Activated CD8-positive, alpha-beta T cell treated with anti-CD3 and anti-CD28 coated beads, Interleukin-2, amount 10 ng/mL, durations not matched to agents 7 days and 5 days (primary cell): Measurements from ENCODE around the gene SSRP1. TPM values are rescaled to one million over a fixed set of nuclear protein-coding genes. Genes with fewer than 3 reads are reported as not detected.
"Not testable (repeated sequence)": the region's sequence is repeated elsewhere in the genome, so short reads cannot be mapped to it uniquely, and the experiment has no call there.

ENCODE experiments used
- ATAC-seq: fragments of 150-1000 bp; cut with Tn5 transposase; one replicate; pipeline ENCODE4 v1.10.0; 2021; ENCODE audit warnings: moderate library complexity
- CTCF ChIA-PET: fragments of 350-600 bp; sonication (Branson Sonifier 250); formaldehyde crosslinking; loops from one replicate; lab custom pipeline; 2021; ENCODE audit warnings: antibody characterized with exemption; lab: Charles Lee
- POLR2A ChIA-PET: fragments of 350-600 bp; sonication (Branson Sonifier 250); formaldehyde crosslinking; loops from one replicate; lab custom pipeline; 2021; ENCODE audit warnings: antibody characterized with exemption; lab: Charles Lee
- DNase-seq: peaks from one replicate; pipeline ENCODE4 v3.0.0-alpha.2; 2020
- H3K27ac Mint-ChIP-seq: one replicate; pipeline ENCODE4 v1.8.0; 2021; ENCODE audit warnings: mild to moderate bottlenecking, mixed read lengths
- H3K27me3 Mint-ChIP-seq: one replicate; pipeline ENCODE4 v1.8.0; 2021; ENCODE audit warnings: low read depth, mixed read lengths
- H3K36me3 Mint-ChIP-seq: one replicate; pipeline ENCODE4 v1.8.0; 2021; ENCODE audit warnings: low read depth, mixed read lengths
- H3K4me1 Mint-ChIP-seq: one replicate; pipeline ENCODE4 v1.8.0; 2021; ENCODE audit warnings: low read depth, mixed read lengths
- H3K4me3 Mint-ChIP-seq: one replicate; pipeline ENCODE4 v1.8.0; 2021; ENCODE audit warnings: mild to moderate bottlenecking, mixed read lengths
- H3K9me3 Mint-ChIP-seq: one replicate; pipeline ENCODE4 v1.8.0; 2022; ENCODE audit warnings: mixed read lengths; ENCODE audit not compliant: insufficient read depth
- total RNA-seq, 2 experiments: library from RNA; stranded (reverse); gene quantifications; one replicate each; pipeline ENCODE4 v1.2.3, GENCODE V29; 2021

The SSRP1 gene
- total RNA-seq, 2 experiments from 2014 or later, result 185 to 191 TPM

DNA sequence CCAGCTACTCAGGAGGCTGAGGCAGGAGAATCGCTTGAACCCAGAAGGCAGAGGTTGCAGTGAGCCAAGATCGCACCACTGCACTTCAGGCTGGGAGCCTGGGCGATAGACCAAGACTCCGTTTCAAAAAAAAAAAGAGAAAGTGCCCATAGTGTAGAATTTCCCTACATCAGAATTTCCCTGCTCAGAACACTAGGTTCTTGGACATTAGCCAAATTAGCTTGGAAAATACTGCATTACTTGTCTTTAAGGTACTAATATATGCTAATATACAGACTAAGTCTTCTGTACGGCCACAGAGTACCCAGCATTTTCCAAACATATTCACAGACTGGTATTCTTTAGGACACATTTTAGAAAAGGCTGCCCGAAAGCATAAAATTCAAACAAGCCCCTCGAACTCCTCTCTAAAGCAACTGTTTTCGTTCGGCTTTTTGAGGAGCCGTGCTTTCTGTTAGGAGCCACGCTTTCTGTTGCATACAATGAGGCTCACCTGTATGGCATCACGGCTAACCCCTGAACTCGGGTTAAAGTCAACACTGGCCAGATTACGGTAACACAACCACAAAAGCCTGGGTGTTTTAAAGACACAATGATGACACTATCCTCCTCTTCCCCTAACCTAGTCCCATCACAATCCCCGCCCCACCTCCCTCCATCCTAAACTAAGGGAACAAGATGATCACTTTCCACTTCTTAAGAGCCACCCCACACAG, 29.4 kb downstream of the SSRP1 start:
- Mint-ChIP-seq H3K4me1 (peaks cover 12% of the 10 kb centered on the region), H3K9me3 (no peaks in the 10 kb centered on the region), H3K4me3 (no peak overlapping the region), H3K36me3 (peaks cover 5% of the 10 kb centered on the region), H3K27ac (no peak overlapping the region), H3K27me3 (no peaks in the 10 kb centered on the region)
- ChIA-PET POLR2A (no interaction called here), CTCF (interaction anchor here (0.6 kb wide), 1 partner anchor 56 kb away, joined by 3 read pairs; no protein-coding TSS in a partner anchor)
- ATAC-seq, result no peak
- DNase-seq, result no peak

DNA sequence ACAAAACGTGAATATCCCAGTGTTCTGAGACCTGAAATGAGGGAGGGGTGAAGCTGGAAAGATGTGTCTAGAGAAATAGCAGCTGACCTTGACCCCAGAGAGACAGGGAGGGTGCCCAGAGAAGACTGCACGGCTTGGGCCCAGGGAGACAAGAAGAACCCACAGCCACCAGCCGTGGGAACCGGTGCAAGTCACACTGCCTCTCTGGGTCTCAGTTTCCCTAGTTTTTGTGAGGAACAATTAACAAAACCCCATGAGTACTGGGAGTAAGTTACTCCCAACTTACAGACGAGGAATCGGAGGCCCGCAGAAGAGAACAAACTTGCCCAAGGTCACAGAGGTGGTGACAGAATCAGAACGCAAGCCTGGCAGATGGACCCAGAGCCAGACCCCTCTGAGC, 30.2 kb downstream of the SSRP1 start:
- Mint-ChIP-seq H3K27me3 (no peaks in the 10 kb centered on the region), H3K36me3 (peaks cover 13% of the 10 kb centered on the region), H3K27ac (no peak overlapping the region), H3K9me3 (no peaks in the 10 kb centered on the region), H3K4me1 (peaks cover 4% of the 10 kb centered on the region), H3K4me3 (no peak overlapping the region)
- DNase-seq, result no peak
- POLR2A ChIA-PET, result interaction anchor here (1.1 kb wide), 1 partner anchor 10 kb away, joined by 3 read pairs; no protein-coding TSS in a partner anchor
- CTCF ChIA-PET, result interaction anchor here (1.2 kb wide), 1 partner anchor 9 kb away, joined by 3 read pairs; no protein-coding TSS in a partner anchor
- ATAC-seq, result no peak

DNA sequence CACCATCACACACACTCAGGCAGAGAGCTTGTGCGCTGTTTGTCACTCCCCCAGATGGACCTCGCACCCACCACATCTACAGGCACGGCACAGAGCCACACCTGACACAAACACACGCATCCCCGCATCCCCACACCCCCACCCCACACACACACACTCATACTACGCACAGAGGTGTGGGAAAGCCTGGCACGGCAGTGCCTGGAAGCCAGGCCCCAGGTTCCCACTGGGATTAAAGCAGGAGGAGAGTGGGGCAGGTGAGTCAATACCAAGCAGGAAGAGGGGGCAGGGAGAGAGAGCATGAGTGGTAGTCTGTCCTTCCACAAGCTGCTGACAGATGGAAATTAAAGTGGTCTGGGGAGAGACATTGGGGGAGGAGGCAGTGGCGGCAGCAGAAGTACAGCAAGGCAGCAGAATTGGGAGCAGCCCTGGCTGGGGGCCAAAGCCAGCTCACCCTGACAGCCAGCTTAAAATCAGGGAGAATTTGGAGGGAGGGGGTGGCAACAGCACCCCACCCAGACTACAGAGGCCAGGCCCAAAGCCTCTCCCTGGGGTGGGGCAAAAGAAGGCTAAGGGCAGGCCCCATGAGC, 31.6 kb downstream of the SSRP1 start:
- POLR2A ChIA-PET, result no interaction called here
- DNase-seq, result no peak
- H3K27me3 Mint-ChIP-seq, result no peaks in the 10 kb centered on the region
- H3K9me3 Mint-ChIP-seq, result no peaks in the 10 kb centered on the region
- peaks cover 24% of the 10 kb centered on the region for H3K36me3 Mint-ChIP-seq
- CTCF ChIA-PET, result no interaction called here
- H3K27ac Mint-ChIP-seq, result no peak overlapping the region
- H3K4me3 Mint-ChIP-seq, result no peak overlapping the region
- H3K4me1 Mint-ChIP-seq, result no peaks in the 10 kb centered on the region
- ATAC-seq, result no peak

DNA sequence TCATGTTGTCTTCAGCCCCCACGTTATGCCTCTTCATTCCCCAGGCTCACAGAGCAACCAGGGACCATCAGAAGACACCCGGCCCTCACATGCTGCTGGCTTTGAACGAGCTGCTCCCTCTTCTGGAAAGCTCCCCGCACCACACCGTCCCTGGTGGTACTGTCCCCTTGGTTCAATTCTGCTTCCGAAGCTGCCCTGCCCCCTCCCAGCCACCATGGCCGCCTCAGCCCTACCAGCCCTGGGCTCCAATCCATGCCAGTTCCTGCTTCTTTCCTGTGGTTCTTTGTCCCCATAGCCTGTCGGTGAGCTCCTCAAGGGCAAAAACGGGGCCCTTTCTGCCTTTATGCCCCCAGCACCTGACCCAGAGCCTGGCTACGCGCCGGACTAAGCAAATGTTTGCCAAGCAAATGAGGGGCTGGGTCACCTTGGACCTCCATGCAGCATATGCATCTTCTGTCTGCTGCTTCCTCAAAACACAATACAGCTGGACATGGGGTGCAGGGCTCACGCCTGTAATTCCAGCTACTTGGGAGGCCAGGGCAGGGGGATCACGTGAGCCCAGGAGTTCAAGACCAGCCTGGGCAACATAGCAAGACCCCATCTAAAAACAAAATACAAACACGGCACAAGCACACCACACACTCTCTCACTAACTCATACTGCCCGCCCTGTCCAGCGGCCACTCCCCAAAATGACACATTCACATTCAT, 32.3 kb downstream of the SSRP1 start:
- H3K36me3 Mint-ChIP-seq, result peaks cover 26% of the 10 kb centered on the region
- DNase-seq (no peak), ATAC-seq (no peak)
- H3K9me3 Mint-ChIP-seq, result no peaks in the 10 kb centered on the region
- ChIA-PET CTCF (interaction anchor here (0.7 kb wide), 1 partner anchor 55 kb away, joined by 3 read pairs; no protein-coding TSS in a partner anchor), POLR2A (interaction anchor here (0.7 kb wide), 1 partner anchor 1177 kb away, joined by 3 read pairs; no protein-coding TSS in a partner anchor)
- H3K4me1 Mint-ChIP-seq, result no peaks in the 10 kb centered on the region
- H3K4me3 Mint-ChIP-seq, result no peak overlapping the region
- H3K27ac Mint-ChIP-seq, result no peak overlapping the region
- no peaks in the 10 kb centered on the region for H3K27me3 Mint-ChIP-seq

DNA sequence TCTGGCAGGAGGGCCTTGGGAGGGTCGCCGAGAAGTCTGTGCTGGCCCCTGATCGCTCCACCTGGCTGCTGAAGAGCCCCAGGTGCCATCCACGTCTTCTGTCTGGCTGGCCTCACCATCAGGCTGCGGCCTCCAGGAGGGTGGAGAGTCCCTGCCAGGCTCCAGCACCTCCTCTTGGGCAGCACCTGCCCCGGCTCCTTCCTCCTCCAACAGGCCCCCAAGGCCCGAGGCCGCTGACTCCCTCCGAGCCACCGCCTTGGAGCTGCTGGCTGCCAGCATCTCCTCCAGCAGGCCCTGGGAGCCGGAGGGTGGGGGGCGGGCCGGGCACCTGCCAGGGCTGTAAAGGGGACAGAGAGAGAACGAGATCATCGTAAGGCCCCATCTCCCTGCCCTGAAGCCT, 33.2 kb downstream of the SSRP1 start:
- Mint-ChIP-seq H3K27me3 (no peaks in the 10 kb centered on the region), H3K9me3 (no peaks in the 10 kb centered on the region), H3K4me1 (no peaks in the 10 kb centered on the region), H3K36me3 (peaks cover 29% of the 10 kb centered on the region), H3K4me3 (no peak overlapping the region), H3K27ac (no peak overlapping the region)
- CTCF ChIA-PET, result no interaction called here
- POLR2A ChIA-PET, result no interaction called here
- ATAC-seq (no peak), DNase-seq (no peak)

DNA sequence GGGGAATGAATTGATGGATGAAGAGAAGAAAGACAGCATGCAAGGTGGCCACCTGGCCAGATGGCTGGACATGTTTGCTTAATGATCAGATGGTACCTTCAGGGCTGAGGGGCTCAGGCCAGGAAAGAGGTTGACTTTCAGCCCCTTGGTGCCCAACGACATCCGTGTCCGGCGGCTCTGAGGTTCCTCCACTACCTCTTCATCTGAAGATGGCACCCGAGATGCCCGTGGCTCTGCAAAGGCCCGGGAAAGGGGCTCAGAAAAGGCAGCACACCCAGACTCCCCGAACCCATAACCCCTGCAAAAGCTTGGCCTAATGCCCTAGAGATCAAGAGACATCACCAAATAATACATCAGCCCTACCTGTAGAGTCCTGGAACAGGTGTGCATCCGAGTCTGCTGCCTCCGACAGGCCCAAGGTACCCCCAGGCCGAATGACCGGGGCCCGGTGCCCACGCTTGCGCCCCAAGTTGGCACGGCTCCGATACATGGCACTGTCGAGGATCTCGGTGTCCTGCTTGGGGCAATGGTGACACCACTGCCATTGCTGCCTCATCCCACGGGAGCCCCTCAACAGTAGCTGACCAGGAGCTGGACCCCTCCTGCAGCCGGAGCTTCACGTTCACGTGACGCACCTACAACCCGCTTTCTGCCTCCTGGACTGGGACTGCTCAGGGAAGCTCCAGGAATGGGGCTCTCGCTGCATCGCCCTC, 33.8 kb downstream of the SSRP1 start:
- Mint-ChIP-seq H3K27me3 (no peaks in the 10 kb centered on the region), H3K27ac (no peak overlapping the region), H3K9me3 (no peaks in the 10 kb centered on the region), H3K4me1 (no peaks in the 10 kb centered on the region), H3K36me3 (peaks cover 29% of the 10 kb centered on the region), H3K4me3 (no peak overlapping the region)
- DNase-seq (no peak), ATAC-seq (no peak)
- CTCF ChIA-PET, result no interaction called here
- POLR2A ChIA-PET, result no interaction called here

DNA sequence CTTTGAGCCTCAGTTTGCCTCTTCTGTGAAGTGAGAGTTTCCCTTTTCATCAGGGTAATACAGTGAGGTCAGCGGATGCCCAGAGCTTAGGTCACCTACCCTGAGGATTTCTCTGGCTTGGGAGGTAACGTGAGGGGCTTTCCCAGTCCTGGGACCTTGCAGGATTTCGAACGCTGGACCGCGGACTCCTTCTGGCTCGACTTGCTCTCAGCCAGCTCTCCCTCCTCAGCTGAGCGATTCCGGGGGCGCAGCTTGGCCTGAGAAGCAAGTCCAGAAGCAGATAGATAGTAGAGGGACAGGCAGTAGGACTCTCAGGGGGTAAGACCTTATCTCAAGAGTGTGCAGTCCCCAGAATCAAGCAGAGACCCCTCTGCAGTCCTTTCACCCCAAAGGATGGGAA, 34.9 kb downstream of the SSRP1 start:
- no peaks in the 10 kb centered on the region for H3K27me3 Mint-ChIP-seq
- no peaks in the 10 kb centered on the region for H3K9me3 Mint-ChIP-seq
- H3K4me1 Mint-ChIP-seq, result no peaks in the 10 kb centered on the region
- ChIA-PET POLR2A (no interaction called here), CTCF (no interaction called here)
- ATAC-seq (no peak), DNase-seq (no peak)
- H3K4me3 Mint-ChIP-seq, result no peak overlapping the region
- H3K36me3 Mint-ChIP-seq, result peaks cover 29% of the 10 kb centered on the region
- H3K27ac Mint-ChIP-seq, result no peak overlapping the region

DNA sequence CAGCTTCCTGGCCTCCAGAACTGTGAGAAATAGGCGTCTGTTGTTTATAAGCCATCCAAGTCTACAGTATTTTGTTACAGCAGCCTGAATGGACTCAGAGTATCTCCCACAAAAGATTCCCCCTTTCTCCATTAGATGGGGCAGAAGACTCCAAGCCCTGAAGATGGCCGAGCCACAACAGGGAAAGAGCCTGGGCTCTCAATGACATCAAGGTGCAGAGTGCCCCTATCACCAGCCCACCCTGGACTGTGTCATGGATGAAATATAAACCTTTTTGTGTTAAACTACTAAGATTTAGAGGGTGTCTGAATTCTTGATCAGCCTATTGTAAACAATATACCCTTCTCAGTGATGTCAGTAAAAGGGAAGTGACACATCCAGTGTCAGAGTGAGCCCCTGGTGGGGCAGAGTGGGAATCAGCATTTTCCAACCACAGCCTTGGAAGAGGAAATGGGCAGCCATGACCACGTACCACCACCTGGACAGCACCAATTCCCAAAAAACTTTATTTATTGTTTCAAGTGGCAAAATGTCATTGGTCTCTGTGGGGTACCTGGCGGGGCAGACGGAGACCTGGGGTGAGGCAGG, 36.4 kb downstream of the SSRP1 start:
- ChIA-PET CTCF (no interaction called here), POLR2A (no interaction called here)
- H3K9me3 Mint-ChIP-seq, result no peaks in the 10 kb centered on the region
- no peaks in the 10 kb centered on the region for H3K27me3 Mint-ChIP-seq
- DNase-seq, result no peak
- H3K4me3 Mint-ChIP-seq, result no peak overlapping the region
- ATAC-seq, result no peak
- no peaks in the 10 kb centered on the region for H3K4me1 Mint-ChIP-seq
- no peak overlapping the region for H3K27ac Mint-ChIP-seq
- peaks cover 29% of the 10 kb centered on the region for H3K36me3 Mint-ChIP-seq

DNA sequence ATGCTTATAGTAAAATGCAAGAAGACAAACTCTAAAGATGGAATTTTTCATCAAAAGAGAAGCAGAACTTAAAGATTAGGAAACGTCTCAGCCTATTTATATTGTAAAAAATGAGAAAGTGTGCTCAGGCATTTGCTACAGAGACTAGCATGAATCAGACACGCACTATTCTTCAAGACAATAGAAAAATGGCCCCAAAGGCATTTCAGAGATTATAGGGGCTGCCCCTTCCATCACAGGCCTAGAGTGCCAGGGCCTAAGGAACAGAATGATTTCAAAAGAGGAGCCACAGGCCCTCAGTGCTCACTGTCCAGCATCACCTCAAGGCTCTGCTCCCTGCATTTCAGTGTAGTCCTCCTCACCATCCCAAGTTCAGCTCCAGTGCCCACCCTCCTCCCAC, 38.5 kb downstream of the SSRP1 start:
- Mint-ChIP-seq H3K27me3 (no peaks in the 10 kb centered on the region), H3K27ac (no peak overlapping the region), H3K9me3 (no peaks in the 10 kb centered on the region), H3K4me1 (no peaks in the 10 kb centered on the region), H3K4me3 (no peak overlapping the region), H3K36me3 (peaks cover 29% of the 10 kb centered on the region)
- CTCF ChIA-PET, result no interaction called here
- POLR2A ChIA-PET, result no interaction called here
- DNase-seq, result no peak
- no peak for ATAC-seq

DNA sequence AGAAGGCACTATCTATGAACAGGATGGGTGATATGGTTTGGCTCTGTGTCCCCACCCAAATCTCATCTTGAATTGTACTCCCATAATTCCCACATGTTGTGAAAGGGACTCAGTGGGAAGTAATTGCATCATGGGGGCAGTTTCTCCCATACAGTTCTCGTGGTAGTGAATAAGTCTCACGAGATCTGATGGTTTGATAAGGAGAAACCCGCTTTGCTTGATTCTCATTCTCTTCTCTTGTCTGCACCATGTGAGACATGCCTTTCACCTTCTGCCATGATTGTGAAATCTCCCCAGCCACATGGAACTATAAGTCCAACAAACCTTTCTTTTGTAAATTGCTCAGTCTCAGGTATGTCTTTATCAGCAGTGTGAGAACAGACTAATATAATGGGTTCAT, 39.5 kb downstream of the SSRP1 start:
- H3K27ac Mint-ChIP-seq, H3K4me1 Mint-ChIP-seq, CTCF ChIA-PET, H3K4me3 Mint-ChIP-seq, ATAC-seq, H3K9me3 Mint-ChIP-seq, POLR2A ChIA-PET, DNase-seq, H3K27me3 Mint-ChIP-seq: not testable (repeated sequence)
- peaks cover 23% of the 10 kb centered on the region for H3K36me3 Mint-ChIP-seq

DNA sequence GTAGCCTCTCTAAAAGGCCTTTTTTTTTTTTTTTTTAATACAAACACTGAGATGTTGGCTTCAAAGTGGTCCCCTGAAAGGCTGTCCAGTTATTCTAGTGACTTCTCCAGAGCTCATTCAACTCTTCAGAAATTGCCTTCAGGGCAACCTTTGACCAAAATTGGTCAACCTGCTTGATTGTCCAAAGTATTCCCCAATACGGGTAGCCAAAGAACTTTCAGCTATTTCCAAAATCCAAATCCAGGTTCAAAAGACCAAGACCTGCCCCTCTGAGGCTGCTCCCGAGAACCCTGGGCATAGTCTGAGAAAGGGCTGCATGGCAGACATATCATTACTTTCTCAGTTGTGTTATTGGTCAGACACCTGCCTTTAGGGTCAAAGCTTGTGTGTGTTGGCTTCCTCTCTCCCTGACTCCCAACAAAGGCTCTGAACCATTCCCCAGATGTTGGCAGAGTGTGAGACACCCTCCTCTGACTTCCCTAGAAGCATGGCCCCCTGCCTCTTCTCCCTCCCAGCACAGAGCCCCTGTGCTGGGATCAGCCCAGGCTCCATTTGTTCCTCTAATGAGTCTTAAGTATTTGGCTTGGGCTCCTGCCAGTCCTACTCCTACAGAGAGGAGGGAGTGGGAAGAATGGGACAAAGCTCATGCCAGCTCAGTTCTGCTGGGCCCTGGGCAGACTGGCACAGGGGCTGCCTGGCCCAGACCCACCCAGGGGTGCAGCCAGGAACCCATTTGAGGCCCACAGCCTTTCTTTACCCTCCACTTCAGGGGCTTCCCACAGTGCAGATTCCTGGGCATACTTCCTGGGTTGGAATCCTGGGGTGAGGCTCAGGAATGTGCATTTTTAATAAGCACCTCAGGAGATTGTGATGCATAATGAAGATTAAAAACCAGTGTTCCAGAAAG, 41.2 kb downstream of the SSRP1 start:
- Mint-ChIP-seq H3K36me3 (peaks cover 9% of the 10 kb centered on the region), H3K27ac (no peak overlapping the region), H3K27me3 (no peaks in the 10 kb centered on the region), H3K4me1 (no peaks in the 10 kb centered on the region), H3K9me3 (no peaks in the 10 kb centered on the region), H3K4me3 (no peak overlapping the region)
- ChIA-PET POLR2A (no interaction called here), CTCF (no interaction called here)
- DNase-seq (no peak), ATAC-seq (no peak)
